Measurements from ENCODE around the gene FOXO6. TPM values are rescaled to one million over a fixed set of nuclear protein-coding genes. Genes with fewer than 3 reads are reported as not detected.
A peak's percentile ranks its signal among the peaks of the same experiment; 100 is the strongest.

Gene FOXO6
- total RNA-seq, 1 experiment from 2014 or later, result 5.4 TPM

- TF ChIP-seq NR1H2 (CRISPR knock-in tag; IDR thresholded peaks at IDR 0.05) (no peak), SP1 (CRISPR knock-in tag; conservative IDR thresholded peaks at IDR 0.05) (no peak), PREB (CRISPR knock-in tag; IDR thresholded peaks at IDR 0.05; ENCODE audit: borderline replicate concordance) (no peak), MAX (CRISPR knock-in tag; IDR thresholded peaks at IDR 0.05) (no peak), NR2C2 (CRISPR knock-in tag; IDR thresholded peaks at IDR 0.05) (no peak), JUN (CRISPR knock-in tag; IDR thresholded peaks at IDR 0.05) (no peak), SMAD3 (CRISPR knock-in tag; IDR thresholded peaks at IDR 0.05; ENCODE audit: borderline replicate concordance) (no peak), HMGXB4 (CRISPR knock-in tag; IDR thresholded peaks at IDR 0.05) (no peak), MYBL2 (CRISPR knock-in tag; IDR thresholded peaks at IDR 0.05) (no peak), TEAD4 (CRISPR knock-in tag; IDR thresholded peaks at IDR 0.05) (no peak), PRRX2 (CRISPR knock-in tag; IDR thresholded peaks at IDR 0.05) (no peak), CBFB (CRISPR knock-in tag; IDR thresholded peaks at IDR 0.05; ENCODE audit: low read depth) (no peak), CREM (CRISPR knock-in tag; IDR thresholded peaks at IDR 0.05) (no peak), ERG (CRISPR knock-in tag; IDR thresholded peaks at IDR 0.05) (no peak), ZNF219 (CRISPR knock-in tag; IDR thresholded peaks at IDR 0.05; ENCODE audit: borderline replicate concordance) (no peak), IRF1 (CRISPR knock-in tag; IDR thresholded peaks at IDR 0.05) (no peak), MLX (CRISPR knock-in tag; IDR thresholded peaks at IDR 0.05) (no peak), IRF2 (CRISPR knock-in tag; IDR thresholded peaks at IDR 0.05; ENCODE audit: borderline replicate concordance, low read depth) (no peak), ATF3 (CRISPR knock-in tag; conservative IDR thresholded peaks at IDR 0.05) (no peak)
- ChIA-PET POLR2A (interaction anchor here (1.1 to 1.6 kb wide), 2 partner anchors 9 to 41 kb away, joined by 4 to 9 read pairs; no protein-coding TSS in a partner anchor), CTCF (interaction anchor here (1.2 to 4.2 kb wide), 7 partner anchors 9 to 43 kb away, joined by 3 to 43 read pairs (median 5); partner anchors contain the start of gene FOXO6)
- H3K27me3 Mint-ChIP-seq (ENCODE audit: low read depth), result peaks cover 25% of the 10 kb centered on the region
- H3K9me3 Mint-ChIP-seq, result no peaks in the 10 kb centered on the region
- H3K27ac Mint-ChIP-seq, result no peak overlapping the region
- ATAC-seq, result no peak
- H3K36me3 Mint-ChIP-seq, result no peaks in the 10 kb centered on the region
- no peak for DNase-seq (ENCODE audit: low spot score)
- H3K4me3 Mint-ChIP-seq, result peak overlapping the region; percentile 9; the same call in 1 of the 2 replicates
- H3K4me1 Mint-ChIP-seq, result peaks cover 64% of the 10 kb centered on the region
Measured at GRCh38 chr1:41372600-41372993, 11.4 kb downstream of the FOXO6 start.

- Mint-ChIP-seq H3K36me3 (no peaks in the 10 kb centered on the region), H3K27me3 (ENCODE audit: low read depth) (peaks cover 18% of the 10 kb centered on the region), H3K27ac (no peak overlapping the region), H3K4me3 (no peak overlapping the region), H3K4me1 (peaks cover 56% of the 10 kb centered on the region), H3K9me3 (no peaks in the 10 kb centered on the region)
- ChIA-PET POLR2A (no interaction called here), CTCF (interaction anchor here (0.6 to 4.2 kb wide), 4 partner anchors 13 to 139 kb away, joined by 4 to 43 read pairs (median 21); partner anchors contain the start of gene FOXO6)
- no peak for DNase-seq (ENCODE audit: low spot score)
- ATAC-seq, result no peak
- no peak for TF ChIP-seq ZNF423 (CRISPR knock-in tag; IDR thresholded peaks at IDR 0.05)
- TF ChIP-seq USF1 (CRISPR knock-in tag; IDR thresholded peaks at IDR 0.05), result no peak
- no peak for TF ChIP-seq CBFB (CRISPR knock-in tag; IDR thresholded peaks at IDR 0.05; ENCODE audit: low read depth)
- TF ChIP-seq OVOL2 (CRISPR knock-in tag; IDR thresholded peaks at IDR 0.05; ENCODE audit: borderline replicate concordance), result no peak
- no peak for TF ChIP-seq ZNF121 (CRISPR knock-in tag; IDR thresholded peaks at IDR 0.05)
- TF ChIP-seq ZNF138 (CRISPR knock-in tag; conservative IDR thresholded peaks at IDR 0.05), result no peak
- TF ChIP-seq GTF2I (CRISPR knock-in tag; conservative IDR thresholded peaks at IDR 0.05), result no peak
- no peak for TF ChIP-seq FOXP1 (CRISPR knock-in tag; IDR thresholded peaks at IDR 0.05; ENCODE audit: borderline replicate concordance)
- TF ChIP-seq E2F5 (CRISPR knock-in tag; IDR thresholded peaks at IDR 0.05), result no peak
- TF ChIP-seq RORB (CRISPR knock-in tag; IDR thresholded peaks at IDR 0.05), result no peak
Measured at GRCh38 chr1:41373373-41373772, 12.1 kb downstream of the FOXO6 start.
